ENCODE data around the gene GSTM1.

The GSTM1 gene

GRCh38 chr1:109732390-109732881 is 44.8 kb downstream of the GSTM1 start:
- DNase-seq, result no peak

- no peak for DNase-seq
Observed at GRCh38 chr1:109733236-109733870, 45.7 kb downstream of the GSTM1 start.

GRCh38 chr1:109739738-109740614 is 52.4 kb downstream of the GSTM1 start:
- no peak for DNase-seq

GRCh38 chr1:109740615-109741373 is 53.2 kb downstream of the GSTM1 start, which contains the start of gene GSTM3:
TSS of gene GSTM3 (minus strand) at chr1:109741038. CDS start at chr1:109740287, 751 bp downstream.
- DNase-seq, result no peak

Data from NCI-H226 (cell line).